GM18511 (cell line): ENCODE measurements around the gene ESYT2.

ENCODE experiments used
- ATAC-seq: cut with Tn5 transposase; IDR thresholded peaks from one replicate; pipeline ENCODE4 v1.9.1; 2021; ENCODE audit warnings: mild to moderate bottlenecking, moderate library complexity; ENCODE audit not compliant: unreplicated experiment

ESYT2 gene

DNA sequence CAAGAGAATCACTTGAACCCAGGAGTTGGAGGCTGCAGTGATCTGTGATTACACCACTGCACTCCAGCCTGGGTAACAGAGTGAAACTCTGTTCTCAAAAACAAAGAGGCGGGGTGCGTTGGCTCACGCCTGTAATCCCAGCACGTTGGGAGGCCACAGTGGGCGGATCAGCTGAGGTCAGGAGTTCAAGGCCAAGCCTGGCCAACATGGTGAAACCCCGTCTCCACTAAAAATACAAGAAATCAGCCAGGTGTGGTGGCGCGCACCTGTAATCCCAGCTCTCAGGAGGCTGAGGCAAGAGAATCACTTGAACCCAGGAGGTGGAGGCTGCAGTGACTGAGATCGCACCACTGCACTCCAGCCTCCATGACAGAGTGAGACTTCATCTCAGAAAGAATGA is 82.4 kb downstream of the ESYT2 start:
- ATAC-seq = no peak

DNA sequence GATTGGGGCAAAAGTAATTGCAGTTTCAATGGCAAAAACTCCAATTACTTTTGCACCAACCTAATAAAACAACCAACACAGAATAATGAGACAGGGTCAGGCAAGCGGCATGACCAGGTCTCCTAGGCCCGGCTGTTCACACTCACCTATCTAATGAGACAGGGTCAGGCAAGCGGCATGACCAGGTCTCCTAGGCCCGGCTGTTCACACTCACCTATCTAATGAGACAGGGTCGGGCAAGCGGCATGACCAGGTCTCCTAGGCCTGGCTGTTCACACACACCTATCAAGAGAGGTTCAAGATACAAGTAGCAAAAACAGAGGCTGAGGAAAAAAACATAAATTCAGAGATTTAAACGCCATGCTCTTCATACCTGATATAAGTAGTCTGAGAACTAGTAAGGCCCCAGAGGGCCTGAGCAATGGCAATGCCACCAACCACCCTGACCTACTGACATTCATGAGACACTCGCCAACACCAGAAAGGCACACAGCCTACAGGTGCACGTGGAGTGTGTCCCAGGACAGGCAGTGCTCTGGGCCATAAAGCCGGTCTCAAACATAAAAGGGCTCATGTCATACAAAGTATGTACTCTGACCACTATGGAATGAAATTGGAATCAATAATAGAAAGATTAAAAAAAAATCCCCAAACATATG is 84.1 kb downstream of the ESYT2 start:
- no peak for ATAC-seq

DNA sequence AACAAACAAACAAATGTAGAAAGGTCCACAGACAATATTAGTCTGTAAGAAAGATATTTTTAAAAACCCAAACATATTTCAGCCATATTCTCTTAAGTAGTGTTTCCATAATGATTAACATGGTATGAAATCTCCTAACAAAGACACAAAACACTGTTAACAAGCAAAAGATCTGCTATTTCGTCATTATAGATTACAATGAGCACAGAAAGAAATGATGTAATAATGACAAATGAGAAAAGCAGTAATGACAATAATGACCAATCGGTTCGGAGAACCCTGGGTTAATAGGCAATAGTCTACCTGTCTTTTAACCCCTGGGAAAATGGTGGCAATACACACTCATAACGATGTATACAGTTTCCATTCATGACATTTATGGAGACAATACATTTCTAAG is 85.2 kb downstream of the ESYT2 start:
- ATAC-seq = no peak

DNA sequence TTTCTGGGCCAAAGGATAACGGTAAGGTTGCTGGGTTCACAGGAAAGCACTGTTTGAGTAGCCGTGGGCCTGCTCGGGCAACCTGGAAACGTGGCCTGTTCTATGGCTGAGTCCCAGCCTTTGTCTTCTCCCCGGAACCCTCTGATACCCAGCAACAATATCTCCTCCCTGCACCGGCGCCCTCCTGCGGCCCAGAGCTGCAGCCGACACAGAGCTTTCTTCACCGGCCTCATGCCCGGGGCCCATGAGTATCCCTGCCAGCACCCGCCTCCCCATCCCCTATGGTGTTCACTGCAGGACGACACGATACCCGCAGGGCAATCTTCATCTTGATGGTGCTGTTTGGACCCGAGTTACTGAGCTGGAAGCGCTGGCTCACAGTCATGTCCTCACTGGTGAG is 86.1 kb downstream of the ESYT2 start:
- ATAC-seq = no peak

DNA sequence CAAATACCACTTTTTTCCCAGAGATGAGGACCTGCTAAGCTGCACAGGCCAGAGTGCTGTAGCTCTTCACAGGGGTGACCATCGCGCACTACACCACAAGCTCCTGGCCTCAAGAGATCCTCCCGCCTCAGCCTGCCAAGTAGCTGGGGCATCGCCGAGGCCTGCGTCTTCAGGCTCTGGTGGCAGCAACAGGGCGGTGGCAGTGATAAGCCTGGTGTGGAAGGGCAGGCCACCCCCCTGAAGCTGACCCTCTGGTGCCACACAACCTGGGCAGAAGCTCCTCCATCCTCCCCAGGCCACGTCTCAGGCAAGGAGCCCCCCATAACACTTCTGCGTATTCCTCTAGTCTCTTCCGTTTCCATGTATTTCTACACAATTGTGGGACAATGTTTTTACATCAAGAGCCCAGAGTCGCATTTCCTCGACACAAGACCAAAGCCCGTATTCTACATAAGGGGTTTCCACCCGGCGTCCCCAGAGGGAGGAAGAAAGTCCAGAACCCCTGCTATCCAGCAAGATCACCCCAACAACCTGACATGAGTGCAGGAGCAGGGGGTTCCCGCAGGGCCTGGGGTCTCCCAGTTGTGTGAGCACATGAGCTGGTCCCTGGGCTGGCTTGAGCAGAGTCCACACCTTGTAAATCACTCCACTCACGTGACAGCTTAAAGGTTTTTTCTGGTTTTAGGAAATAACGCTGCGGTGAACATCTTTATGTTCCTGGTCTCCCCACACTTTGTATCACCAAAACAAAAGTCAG is 87.1 kb downstream of the ESYT2 start:
- no peak for ATAC-seq

DNA sequence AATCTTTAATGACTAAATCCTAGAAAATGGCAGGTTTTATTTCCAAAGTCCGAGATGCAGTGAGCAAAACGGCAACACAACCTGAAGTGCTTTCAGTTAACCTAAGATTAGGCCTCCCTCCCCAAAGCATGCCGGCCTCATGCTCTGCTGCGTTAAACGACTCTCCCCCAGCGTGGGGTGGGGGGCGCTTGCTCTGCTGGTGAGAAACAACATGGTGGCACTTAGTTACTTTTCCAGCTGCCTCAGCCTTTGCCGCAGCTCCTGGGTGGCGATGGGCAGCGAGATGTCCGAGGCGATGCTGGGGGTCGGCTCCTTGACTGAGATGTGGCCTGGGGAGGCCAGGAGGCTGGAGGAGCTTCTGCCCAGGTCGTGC is 88.0 kb downstream of the ESYT2 start:
- no peak for ATAC-seq

DNA sequence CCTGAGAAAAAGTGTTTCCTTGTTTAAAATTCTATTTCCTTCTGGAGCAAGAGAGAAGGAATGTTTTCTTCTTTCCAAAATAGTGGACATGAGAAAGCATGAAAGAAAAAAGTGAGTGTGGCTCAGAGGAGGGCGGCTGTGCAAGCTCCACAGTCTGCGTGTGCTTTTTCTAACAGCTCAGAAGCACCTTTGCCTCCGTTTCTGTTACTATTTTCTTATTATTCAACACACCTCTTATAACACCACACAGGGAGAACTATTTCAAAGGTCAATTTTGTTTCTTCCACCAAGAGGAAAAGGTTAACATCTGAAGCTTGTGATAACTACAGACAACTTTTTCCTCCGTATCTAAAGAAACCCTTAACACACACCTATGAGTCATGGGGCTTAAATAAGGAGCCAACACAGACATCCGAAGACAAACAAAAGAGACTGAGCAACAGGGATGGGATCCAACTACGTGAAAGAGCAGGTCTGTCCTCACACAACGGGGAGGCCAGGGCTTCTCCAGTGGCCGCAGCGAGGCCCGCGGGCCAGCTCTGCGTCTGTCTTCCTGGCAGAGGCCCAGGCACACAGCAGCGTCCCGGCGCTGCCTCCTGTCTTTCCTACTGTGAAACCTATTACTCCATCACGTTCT is 88.5 kb downstream of the ESYT2 start:
- no peak for ATAC-seq

DNA sequence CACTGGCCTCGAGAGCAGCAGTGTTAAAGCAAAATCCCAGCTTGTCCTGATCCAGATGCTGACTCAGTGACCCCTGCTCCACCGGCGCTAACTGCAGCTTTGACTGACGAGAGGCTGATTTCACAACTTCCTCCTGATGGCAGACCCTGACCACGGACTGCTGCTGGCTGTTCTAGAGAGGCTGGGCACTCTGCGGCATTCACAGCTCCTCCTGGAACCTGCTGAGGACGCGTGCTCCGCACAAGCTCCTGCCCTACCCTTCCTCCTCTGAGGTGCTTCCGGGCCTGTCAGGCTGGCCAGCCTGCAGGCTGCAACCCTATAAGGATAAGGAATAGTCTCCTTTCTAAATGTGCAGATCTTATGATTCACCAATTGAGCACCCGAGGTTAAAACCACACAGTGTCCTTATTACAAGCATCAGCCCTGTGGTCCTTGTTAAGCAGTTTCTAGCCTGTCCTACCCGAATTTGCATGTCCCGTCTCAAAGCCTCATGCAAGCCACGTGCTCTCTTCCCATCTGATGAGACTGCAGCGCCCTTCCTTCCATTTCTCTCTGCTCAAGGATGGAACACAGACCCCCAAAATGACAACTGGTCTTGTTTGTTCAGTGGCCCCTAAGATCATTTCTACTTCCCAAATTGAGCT is 89.2 kb downstream of the ESYT2 start:
- no peak for ATAC-seq

DNA sequence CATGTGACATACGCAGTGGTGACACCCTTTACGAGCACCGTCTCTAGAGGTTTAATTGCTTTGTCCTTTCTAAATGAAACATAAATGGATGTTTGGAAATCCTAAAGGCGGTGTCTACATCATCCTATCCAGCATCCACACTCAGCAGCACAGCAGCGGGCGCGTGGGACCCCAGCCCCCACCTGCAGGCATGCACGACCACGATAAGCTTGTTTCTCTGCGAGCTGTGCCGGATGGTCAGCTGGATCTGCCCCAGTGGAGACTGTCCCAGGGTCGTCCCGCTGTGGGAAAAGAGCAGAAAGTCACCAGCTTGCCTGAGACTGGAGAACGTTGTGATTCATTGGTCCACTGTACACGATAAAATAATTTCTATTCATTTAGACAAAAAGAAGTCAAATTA is 90.5 kb downstream of the ESYT2 start:
- no peak for ATAC-seq

DNA sequence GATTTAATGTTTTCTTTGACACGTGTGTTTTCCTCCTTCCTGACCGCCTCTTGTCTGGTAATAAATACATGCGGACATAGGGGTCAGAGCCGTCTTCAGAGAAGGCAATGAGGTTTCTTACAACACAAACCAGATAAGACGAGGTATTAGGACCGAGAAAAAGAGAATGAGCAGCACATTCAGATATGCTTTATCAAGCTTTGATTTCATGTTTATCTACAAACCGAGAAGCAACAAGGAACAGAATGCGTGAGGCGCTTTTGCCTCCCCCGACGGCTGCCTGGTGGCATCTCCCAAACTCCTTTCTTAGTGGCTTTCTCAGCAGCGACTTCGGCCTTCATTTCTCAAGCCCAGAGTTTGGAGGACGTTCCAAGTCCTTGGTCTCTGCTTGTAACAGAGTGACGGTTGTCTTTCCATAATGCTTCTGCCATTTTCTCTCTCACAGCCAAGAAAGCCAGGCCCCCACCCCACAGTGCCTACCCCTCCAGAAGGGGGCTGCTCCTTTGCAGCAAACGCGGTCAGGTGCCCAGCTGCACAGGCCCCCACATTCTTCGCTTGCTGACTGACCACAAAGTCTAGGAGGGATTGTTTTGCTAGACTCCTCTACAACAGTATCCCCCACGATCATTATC is 92.1 kb downstream of the ESYT2 start:
- no peak for ATAC-seq

DNA sequence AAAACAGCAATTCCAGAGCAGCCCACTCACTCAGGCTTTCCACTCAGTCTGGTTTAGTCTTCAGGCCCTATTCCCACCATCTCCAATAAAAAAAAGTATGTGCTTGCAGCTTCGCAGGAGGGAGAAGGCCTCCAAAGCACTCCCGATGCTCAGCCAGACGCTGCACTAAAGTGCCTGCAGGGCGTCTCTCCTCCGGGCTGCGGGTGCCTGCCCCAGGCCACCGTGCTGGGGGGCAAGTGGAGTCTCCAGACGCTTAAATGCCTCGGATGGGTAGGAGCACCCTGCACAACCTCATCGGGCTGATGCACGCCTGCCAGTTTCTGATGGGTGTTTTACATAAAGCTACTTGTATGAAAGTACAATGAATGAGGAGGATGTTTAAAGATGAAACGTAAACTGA is 93.4 kb downstream of the ESYT2 start:
- ATAC-seq = no peak

DNA sequence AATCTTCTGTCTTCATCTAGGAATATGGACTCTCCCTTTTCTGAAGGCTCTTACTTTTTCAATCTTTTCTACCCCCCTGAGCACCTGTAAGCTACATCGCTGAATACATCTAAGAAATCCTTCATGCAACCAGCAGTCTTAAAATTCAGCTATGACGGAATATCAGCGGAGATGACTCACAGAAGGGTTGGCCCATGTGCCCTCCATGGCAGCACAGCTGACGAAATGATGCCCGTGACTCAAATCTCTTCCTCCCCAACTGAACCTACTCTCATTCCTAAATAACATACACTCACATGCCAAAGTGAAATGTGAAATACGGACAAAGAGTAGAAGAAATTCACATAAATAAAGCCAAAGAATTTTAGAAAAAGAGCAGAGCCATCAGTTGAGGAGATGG is 94.4 kb downstream of the ESYT2 start:
- no peak for ATAC-seq

DNA sequence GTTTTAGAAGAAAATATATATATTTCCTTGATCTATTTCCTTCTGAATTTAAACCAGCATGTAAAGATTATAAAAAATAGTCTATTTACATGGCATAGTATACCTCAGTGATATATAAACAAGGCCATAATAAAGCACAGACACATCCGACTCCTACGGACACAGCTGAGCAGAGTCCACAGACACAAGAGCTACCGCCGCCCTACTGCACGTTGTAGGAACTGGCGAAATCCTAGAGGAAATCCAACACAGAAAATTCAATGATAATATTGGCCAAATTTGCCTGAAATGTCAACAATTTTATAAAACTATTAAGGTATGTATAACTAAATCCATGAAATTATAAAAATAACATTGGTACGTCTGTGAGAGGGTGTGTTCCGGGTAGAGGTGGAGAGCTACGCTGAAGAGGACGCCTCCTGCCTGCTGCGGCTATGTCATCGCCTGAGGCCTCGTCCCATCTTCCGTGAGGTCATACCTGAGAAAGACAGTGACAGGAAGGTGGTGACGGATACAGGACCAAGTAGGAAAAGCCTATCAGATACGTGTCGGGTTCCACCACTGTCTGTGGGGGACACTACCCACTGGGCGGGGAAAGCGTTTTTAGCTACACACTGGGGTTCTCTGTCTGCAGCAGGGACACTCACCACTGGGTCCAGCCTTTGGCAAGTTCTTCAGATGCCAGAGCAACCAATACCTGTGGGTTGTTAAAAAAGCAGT is 95.4 kb downstream of the ESYT2 start:
- no peak for ATAC-seq

DNA sequence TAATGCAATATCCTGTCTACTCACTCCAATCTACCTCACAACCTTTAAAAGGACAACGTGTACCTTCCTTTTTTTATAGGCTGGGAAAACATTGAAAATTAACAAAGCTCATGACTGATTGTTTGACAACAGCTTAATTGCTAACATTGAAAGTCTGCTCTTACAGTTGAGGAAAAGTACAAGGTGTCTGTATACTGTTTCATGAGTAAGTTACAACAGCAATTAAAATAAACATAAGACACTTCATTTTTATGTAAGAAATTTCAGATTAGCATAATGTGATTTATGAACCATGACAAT is 96.1 kb downstream of the ESYT2 start:
- no peak for ATAC-seq

DNA sequence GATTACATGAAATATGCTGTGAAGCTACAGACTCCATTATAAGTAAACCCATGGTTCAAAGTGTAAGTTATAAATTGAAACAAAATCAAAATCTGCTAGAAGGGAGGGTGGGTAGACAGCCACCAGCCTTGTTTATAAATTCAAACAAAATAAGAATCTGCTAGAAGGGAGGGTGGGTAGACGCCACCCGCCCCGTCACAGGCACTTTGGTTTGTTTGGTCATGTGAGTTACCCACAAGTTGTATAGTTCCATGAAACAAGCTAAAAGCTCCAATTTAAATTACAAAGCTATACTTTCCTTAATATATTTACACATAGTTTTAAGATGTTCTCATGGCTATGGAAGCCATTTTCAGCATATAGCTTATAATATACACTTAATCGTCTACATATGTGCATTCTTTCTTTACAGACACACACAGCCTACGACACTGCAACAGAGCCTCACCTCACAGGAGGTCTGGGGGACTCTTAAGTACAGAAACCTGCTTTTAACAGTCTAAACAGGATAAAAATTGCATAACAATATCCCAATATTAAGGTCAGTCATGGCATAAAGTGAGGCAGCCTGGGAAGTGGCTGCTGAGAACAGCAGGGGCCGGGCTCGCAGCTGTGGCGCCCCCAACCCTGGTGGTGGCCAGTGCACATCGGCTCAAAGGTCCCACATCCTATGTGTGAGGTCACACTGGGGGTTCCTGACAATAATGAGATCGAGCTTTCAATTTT is 96.7 kb downstream of the ESYT2 start:
- no peak for ATAC-seq

DNA sequence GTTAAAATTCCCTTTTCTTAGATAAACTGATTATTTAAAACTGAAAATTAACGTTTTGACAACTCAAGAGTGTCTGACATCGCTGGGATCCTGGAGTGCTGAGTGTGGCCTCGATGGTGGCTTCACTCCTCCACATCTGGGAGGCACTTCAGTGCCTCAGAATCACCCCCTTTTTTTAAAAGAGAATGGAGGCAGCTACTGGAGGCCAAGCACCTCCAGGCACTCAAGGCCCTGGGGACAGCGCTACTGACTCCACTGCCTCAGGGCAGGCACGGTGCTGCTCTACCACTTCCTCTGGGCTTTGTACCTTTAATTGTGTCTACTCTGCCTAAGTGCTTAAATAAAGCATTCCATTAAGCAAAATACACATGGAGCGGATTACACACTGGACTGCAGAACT is 97.5 kb downstream of the ESYT2 start:
- no peak for ATAC-seq

DNA sequence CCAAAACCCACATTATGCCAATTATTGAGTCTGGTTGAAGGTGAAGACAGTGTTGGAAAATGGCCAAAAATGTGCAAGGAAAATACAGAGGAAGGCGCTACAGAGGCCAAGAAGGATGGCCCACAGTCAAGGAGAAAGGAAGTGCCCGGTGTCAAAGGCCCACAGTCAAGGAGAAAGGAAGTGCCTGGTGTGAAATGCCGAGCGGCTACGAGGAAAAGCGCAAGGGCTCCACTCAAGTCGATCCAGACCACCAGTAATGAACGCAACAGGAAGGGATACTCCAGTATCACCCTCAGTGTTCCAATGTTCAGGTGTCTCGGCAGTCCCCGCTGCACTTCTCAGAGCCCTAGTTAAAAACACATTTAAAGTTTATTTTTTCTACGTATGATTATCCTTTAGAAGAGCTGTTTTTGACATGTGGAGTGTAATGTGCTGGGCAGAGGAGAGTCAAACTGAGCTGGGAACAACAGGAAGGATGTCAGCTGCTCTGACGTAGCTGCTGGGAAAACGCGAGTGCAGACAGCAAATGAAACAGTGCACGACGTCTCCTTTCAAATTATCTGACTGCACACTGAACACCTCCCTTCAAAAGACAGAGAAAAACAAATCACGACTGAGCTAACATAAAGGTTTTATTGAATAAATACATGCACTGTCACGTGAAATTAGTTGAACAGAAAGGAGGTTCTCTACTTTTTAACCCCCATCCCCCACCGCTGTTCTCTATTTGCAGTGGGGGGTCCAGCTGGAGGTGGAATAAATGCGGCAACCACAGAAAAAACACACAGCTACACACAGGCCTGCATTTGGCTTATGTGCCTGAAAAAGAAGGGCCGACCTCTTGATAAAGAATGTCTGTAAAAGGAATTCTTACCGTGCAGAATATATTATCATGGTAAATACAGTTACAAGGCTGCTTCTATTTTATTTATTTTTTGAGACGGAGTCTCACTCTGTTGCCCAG is 98.6 kb downstream of the ESYT2 start:
- no peak for ATAC-seq

DNA sequence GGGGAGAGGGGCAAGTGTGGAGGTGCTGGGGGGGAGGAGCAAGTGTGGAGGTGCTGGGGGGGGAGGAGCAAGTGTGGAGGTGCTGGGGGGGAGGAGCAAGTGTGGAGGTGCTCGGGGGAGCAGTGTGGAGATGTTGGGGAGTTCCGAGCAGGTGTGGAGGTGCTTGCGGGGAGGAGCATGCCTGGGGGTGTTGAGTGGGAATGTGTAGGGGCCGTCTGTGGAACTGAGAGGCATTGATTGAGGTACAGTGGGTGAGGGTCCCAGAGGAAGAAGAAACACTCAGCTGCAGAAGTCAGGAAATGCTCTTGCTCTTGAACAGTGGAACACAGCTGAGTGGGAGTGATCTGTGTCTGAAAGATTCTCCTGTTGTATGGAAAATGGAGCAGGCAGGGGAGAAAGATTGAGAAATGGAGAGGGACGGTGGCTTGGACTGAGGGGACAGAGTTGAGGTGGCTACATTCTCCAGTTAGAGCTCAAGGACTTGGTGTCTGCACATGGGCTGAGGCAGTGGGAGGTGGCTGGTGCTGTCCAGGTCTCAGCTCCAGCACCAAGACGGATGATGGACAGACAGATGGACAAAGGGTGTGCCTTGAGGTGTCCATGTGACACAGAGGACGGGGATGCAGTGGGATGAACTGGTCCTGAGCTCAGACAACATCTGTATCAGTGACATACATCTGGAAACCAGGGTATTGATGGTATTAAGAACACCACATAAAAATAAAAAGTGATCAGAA is 99.5 kb downstream of the ESYT2 start:
- no peak for ATAC-seq
